AG04449 (cell line): Measurements from ENCODE around the gene TLX3.

Experiments
- CTCF ChIA-PET: fragments of 350-600 bp; formaldehyde crosslinking; extraction: SDS; loops from one replicate; lab custom pipeline; 2021; ENCODE audit warnings: antibody characterized with exemption; lab: Yijun Ruan, JAX
- POLR2A ChIA-PET: fragments of 400-600, 350-600 bp; formaldehyde crosslinking; extraction: SDS; loops from one replicate; lab custom pipeline; 2020; ENCODE audit warnings: antibody characterized with exemption, inconsistent platforms; lab: Yijun Ruan, JAX
- DNase-seq: peaks from one replicate; pipeline ENCODE4 v3.0.0-alpha.2; 2010; ENCODE audit warnings: low read depth, low spot score
- H3K4me3 ChIP-seq: 2 replicates; pipeline ENCODE4 v1.5.1; 2011; ENCODE audit warnings: low read depth, mild to moderate bottlenecking, control low read depth, low read length
- CTCF ChIP-seq: IDR thresholded peaks from one replicate; pipeline ENCODE4 v1.5.1; 2011; ENCODE audit warnings: mild to moderate bottlenecking, moderate library complexity, low read length, control low read depth, inconsistent platforms; ENCODE audit not compliant: insufficient read depth; ENCODE audit errors: missing control alignments

Gene TLX3

GRCh38 chr5:171323007-171323406 lies 14.0 kb downstream of the TLX3 start:
- H3K4me3 ChIP-seq: no peak overlapping the region
- no peak for DNase-seq
- POLR2A ChIA-PET: no interaction called here
- TF ChIP-seq CTCF: no peak
- CTCF ChIA-PET: interaction anchor here (0.8 to 2.0 kb wide), 7 partner anchors 12 to 513 kb away, joined by 3 to 12 read pairs (median 4); no protein-coding TSS in a partner anchor

GRCh38 chr5:171323806-171324632 lies 15.0 kb downstream of the TLX3 start:
- ChIA-PET POLR2A (no interaction called here), CTCF (interaction anchor here (0.8 to 1.9 kb wide), 7 partner anchors 13 to 514 kb away, joined by 3 to 12 read pairs (median 5); no protein-coding TSS in a partner anchor)
- DNase-seq: no peak
- no peak overlapping the region for H3K4me3 ChIP-seq
- no peak for TF ChIP-seq CTCF

DNA sequence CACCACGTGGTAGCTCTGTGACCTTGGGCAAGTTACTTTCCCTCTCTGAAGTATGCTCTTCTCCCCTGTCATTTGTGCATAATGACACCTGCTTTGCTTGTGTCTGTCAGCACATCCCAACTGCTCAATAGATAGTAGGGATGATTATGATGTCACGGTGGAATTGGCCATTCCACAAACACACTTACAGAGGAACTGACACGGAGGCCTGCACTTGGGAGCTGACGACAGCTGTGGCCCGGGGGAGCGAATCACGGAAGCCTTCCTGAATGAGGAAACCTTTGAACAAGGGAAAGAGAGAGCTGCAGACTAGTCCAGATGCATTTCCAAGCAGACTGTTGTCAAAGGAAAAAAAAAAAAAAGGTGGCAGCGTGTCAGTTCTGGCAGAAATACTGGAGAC lies 21.0 kb downstream of the TLX3 start:
- POLR2A ChIA-PET: no interaction called here
- TF ChIP-seq CTCF: no peak
- no peak overlapping the region for H3K4me3 ChIP-seq
- CTCF ChIA-PET: interaction anchor here (0.8 to 1.0 kb wide), 2 partner anchors 11 to 122 kb away, joined by 3 read pairs; no protein-coding TSS in a partner anchor
- DNase-seq: no peak

GRCh38 chr5:171335616-171336015 lies 26.6 kb downstream of the TLX3 start:
- DNase-seq: no peak
- CTCF ChIA-PET: interaction anchor here (0.8 to 16.4 kb wide), 8 partner anchors 8 to 591 kb away, joined by 3 to 460 read pairs (median 4); no protein-coding TSS in a partner anchor
- POLR2A ChIA-PET: no interaction called here
- TF ChIP-seq CTCF: no peak
- H3K4me3 ChIP-seq: no peak overlapping the region

GRCh38 chr5:171336521-171337209 lies 27.6 kb downstream of the TLX3 start:
- ChIA-PET POLR2A (no interaction called here), CTCF (interaction anchor here (0.8 to 16.4 kb wide), 17 partner anchors 9 to 592 kb away, joined by 3 to 460 read pairs (median 4); no protein-coding TSS in a partner anchor)
- DNase-seq: peak; percentile 5
- H3K4me3 ChIP-seq: peak overlapping the region; percentile 61
- peak; percentile 81 for TF ChIP-seq CTCF

GRCh38 chr5:171337210-171337569 lies 28.1 kb downstream of the TLX3 start:
- CTCF ChIA-PET: interaction anchor here (0.7 to 16.4 kb wide), 19 partner anchors 8 to 704 kb away, joined by 3 to 460 read pairs (median 4); partner anchors contain the start of gene TLX3
- peak overlapping the region; percentile 61 for H3K4me3 ChIP-seq

More at GRCh38 chr5:171337210-171337569, 28.1 kb downstream of the TLX3 start:
- POLR2A ChIA-PET: interaction anchor here (0.6 kb wide), 1 partner anchor 46 kb away, joined by 3 read pairs; no protein-coding TSS in a partner anchor
- TF ChIP-seq CTCF: no peak
- no peak for DNase-seq
